CD4-positive, alpha-beta T cell (primary cell): Measurements from ENCODE around the gene TTC39B. TPM values are rescaled to one million over a fixed set of nuclear protein-coding genes. Genes with fewer than 3 reads are reported as not detected.
A peak's percentile ranks its signal among the peaks of the same experiment; 100 is the strongest.

Experiments
- ATAC-seq: fragments of 200-7000 bp; cut with Tn5 transposase; one replicate; pipeline ENCODE4 v1.10.0; 2022; ENCODE audit warnings: mild to moderate bottlenecking; ENCODE audit not compliant: poor library complexity
- CTCF ChIA-PET: fragments of 350-600 bp; sonication (Branson Sonifier 250); formaldehyde crosslinking; loops from one replicate; lab custom pipeline; 2021; ENCODE audit warnings: antibody characterized with exemption, inconsistent platforms; lab: Charles Lee
- POLR2A ChIA-PET: fragments of 350-600 bp; sonication (Branson Sonifier 250); formaldehyde crosslinking; loops from one replicate; lab custom pipeline; 2021; ENCODE audit warnings: antibody characterized with exemption, inconsistent platforms; lab: Charles Lee
- DNase-seq, 14 experiments: peaks; one replicate each; pipeline ENCODE4 v3.0.0-alpha.2; 2013 to 2020; ENCODE audit warnings: mixed read lengths in 2 of 14
- H3K27ac ChIP-seq, 2 donors: one replicate each; pipeline versions ENCODE4 v1.5.1 to v1.7.0; 2013; ENCODE audit warnings: low read length in 2 of 2, low read depth in 1 of 2, mild to moderate bottlenecking in 1 of 2
- H3K27me3 ChIP-seq, 2 experiments: 1 replicate in 1 of 2; 2 replicates in 1 of 2; pipeline versions ENCODE4 v1.6.1 to v1.7.0; 2013; ENCODE audit warnings: low read length in 2 of 2, control low read depth in 1 of 2, mild to moderate bottlenecking in 1 of 2, moderate library complexity in 1 of 2; ENCODE audit not compliant: insufficient read depth in 2 of 2, control insufficient read depth in 1 of 2
- H3K36me3 ChIP-seq: one replicate; pipeline ENCODE4 v1.6.1; 2013; ENCODE audit warnings: low read length, control low read depth; ENCODE audit not compliant: insufficient read depth
- H3K4me1 ChIP-seq: one replicate; pipeline ENCODE4 v1.6.1; 2013; ENCODE audit warnings: low read length, control low read depth; ENCODE audit not compliant: insufficient read depth
- H3K4me3 ChIP-seq: one replicate; pipeline ENCODE4 v1.5.1; 2013; ENCODE audit warnings: mild to moderate bottlenecking, low read length, moderate library complexity
- H3K9me3 ChIP-seq, 2 experiments: 1 replicate in 1 of 2; 2 replicates in 1 of 2; pipeline versions ENCODE4 v1.6.1 to v1.7.0; 2013; ENCODE audit warnings: low read length in 2 of 2, mild to moderate bottlenecking in 2 of 2, control low read depth in 1 of 2, moderate library complexity in 1 of 2; ENCODE audit not compliant: control insufficient read depth in 1 of 2, insufficient read depth in 1 of 2
- H3K27ac Mint-ChIP-seq: one replicate; pipeline ENCODE4 v1.8.0; 2020; ENCODE audit warnings: mixed read lengths
- H3K27me3 Mint-ChIP-seq: one replicate; pipeline ENCODE4 v1.8.0; 2021; ENCODE audit warnings: mixed read lengths
- H3K36me3 Mint-ChIP-seq: one replicate; pipeline ENCODE4 v1.8.0; 2021; ENCODE audit warnings: low read depth, mixed read lengths
- H3K4me1 Mint-ChIP-seq: one replicate; pipeline ENCODE4 v1.8.0; 2021; ENCODE audit warnings: low read depth, mixed read lengths
- H3K4me3 Mint-ChIP-seq: one replicate; pipeline ENCODE4 v1.8.0; 2020; ENCODE audit warnings: mild to moderate bottlenecking, mixed read lengths
- H3K9me3 Mint-ChIP-seq: one replicate; pipeline ENCODE4 v1.8.0; 2020; ENCODE audit warnings: mixed read lengths
- CTCF ChIP-seq: fragments of 200-600 bp; IDR thresholded peaks from one replicate; pipeline ENCODE4 v1.8.0; 2022; ENCODE audit warnings: antibody characterized with exemption, mild to moderate bottlenecking
- intact Hi-C, 2 experiments: fragments of 100-400 bp; cut with DNase I in 1 of 2; cut with micrococcal nuclease in 1 of 2; formaldehyde crosslinking; loops; one replicate each; pipeline versions ENCODE4 v1.15.1 to v1.9.0; 2023 to 2025; cut with DNase I, micrococcal nuclease
- total RNA-seq, 174 experiments: library from RNA in 2 of 174; stranded (reverse) in 2 of 174; gene quantifications; one replicate each; pipeline ENCODE4 v1.2.3 and lab custom pipeline; 2021 to 2026

TTC39B gene
- total RNA-seq, 2 experiments from 2014 or later, result 37.6 to 43.6 TPM

- ATAC-seq (no peak), DNase-seq (no peak)
- intact Hi-C loops, result loop anchor here in 1 of 2 experiments (2.0 to 5.0 kb wide), 5 partner anchors 42 to 142 kb away; partner anchors contain the start of gene SNAPC3
- no peaks in the 10 kb centered on the region for H3K27me3 Mint-ChIP-seq
- Histone ChIP-seq H3K4me1 (peaks cover 11% of the 10 kb centered on the region), H3K36me3 (no peaks in the 10 kb centered on the region), H3K27me3 (no peaks in the 10 kb centered on the region), H3K4me3 (no peak overlapping the region), H3K9me3 (no peaks in the 10 kb centered on the region), H3K27ac (no peak overlapping the region)
- H3K4me1 Mint-ChIP-seq, result peaks cover 31% of the 10 kb centered on the region
- no peaks in the 10 kb centered on the region for H3K9me3 Mint-ChIP-seq
- ChIA-PET POLR2A (no interaction called here), CTCF (no interaction called here)
- no peak for TF ChIP-seq CTCF
- H3K27ac Mint-ChIP-seq, result no peak overlapping the region
- H3K4me3 Mint-ChIP-seq, result no peak overlapping the region
- H3K36me3 Mint-ChIP-seq, result no peaks in the 10 kb centered on the region
Observed at GRCh38 chr9:15353892-15354291, 46.9 kb upstream of the TTC39B start.

- no peaks in the 10 kb centered on the region for H3K27me3 Mint-ChIP-seq
- no peaks in the 10 kb centered on the region for H3K9me3 ChIP-seq
- H3K4me1 Mint-ChIP-seq, result peaks cover 29% of the 10 kb centered on the region
- H3K4me3 Mint-ChIP-seq, result no peak overlapping the region
- DNase-seq (no peak), ATAC-seq (no peak)
- H3K4me3 ChIP-seq, result no peak overlapping the region
- H3K27ac ChIP-seq, result no peak overlapping the region
- peaks cover 11% of the 10 kb centered on the region for H3K4me1 ChIP-seq
- intact Hi-C loops, result loop anchor here in 1 of 2 experiments (5.0 kb wide), 3 partner anchors 40 to 140 kb away; no protein-coding TSS in a partner anchor
- H3K9me3 Mint-ChIP-seq, result no peaks in the 10 kb centered on the region
- CTCF ChIA-PET, result no interaction called here
- H3K36me3 ChIP-seq, result no peaks in the 10 kb centered on the region
- no peak overlapping the region for H3K27ac Mint-ChIP-seq
- no peak for TF ChIP-seq CTCF
- H3K27me3 ChIP-seq, result no peaks in the 10 kb centered on the region
- H3K36me3 Mint-ChIP-seq, result no peaks in the 10 kb centered on the region
- POLR2A ChIA-PET, result no interaction called here
Observed at GRCh38 chr9:15352306-15352705, 45.3 kb upstream of the TTC39B start.

GRCh38 chr9:15349892-15350761 lies 43.1 kb upstream of the TTC39B start:
- DNase-seq (peak in 6 of 14 experiments; percentile 18 to 55 (median 23)), ATAC-seq (no peak)
- intact Hi-C loops, result loop anchor here in 1 of 2 experiments (5.0 kb wide), 3 partner anchors 38 to 138 kb away; no protein-coding TSS in a partner anchor
- Mint-ChIP-seq H3K4me1 (peaks cover 16% of the 10 kb centered on the region), H3K9me3 (no peaks in the 10 kb centered on the region), H3K27me3 (no peaks in the 10 kb centered on the region), H3K27ac (no peak overlapping the region), H3K4me3 (no peak overlapping the region), H3K36me3 (no peaks in the 10 kb centered on the region)
- ChIA-PET CTCF (interaction anchor here (1.2 kb wide), 1 partner anchor 135 kb away, joined by 3 read pairs; no protein-coding TSS in a partner anchor), POLR2A (interaction anchor here (1.0 to 1.3 kb wide), 4 partner anchors 8 to 50 kb away, joined by 3 to 13 read pairs (median 4); partner anchors contain the start of gene TTC39B)
- H3K27ac ChIP-seq, result no peak overlapping the region
- H3K4me1 ChIP-seq, result peaks cover 11% of the 10 kb centered on the region
- H3K36me3 ChIP-seq, result no peaks in the 10 kb centered on the region
- no peak overlapping the region for H3K4me3 ChIP-seq
- H3K27me3 ChIP-seq, result no peaks in the 10 kb centered on the region
- no peak for TF ChIP-seq CTCF
- no peaks in the 10 kb centered on the region for H3K9me3 ChIP-seq
